DOHH2 (cell line): ENCODE measurements around the gene TDRKH.

Source experiments
- CTCF ChIP-seq: fragments of 200-600 bp; sonication (generic); IDR thresholded peaks from one replicate; pipeline ENCODE4 v1.5.1; 2014; ENCODE audit warnings: antibody characterized with exemption, mild to moderate bottlenecking, low read depth, low read length; ENCODE audit not compliant: poor library complexity, severe bottlenecking
- EZH2phosphoT487 ChIP-seq: fragments of 200-600 bp; sonication (generic); IDR thresholded peaks from 2 replicates; pipeline ENCODE4 v1.6.1; 2017; ENCODE audit warnings: borderline replicate concordance, mild to moderate bottlenecking, antibody characterized with exemption, low read length, moderate library complexity, mixed read lengths

DNA sequence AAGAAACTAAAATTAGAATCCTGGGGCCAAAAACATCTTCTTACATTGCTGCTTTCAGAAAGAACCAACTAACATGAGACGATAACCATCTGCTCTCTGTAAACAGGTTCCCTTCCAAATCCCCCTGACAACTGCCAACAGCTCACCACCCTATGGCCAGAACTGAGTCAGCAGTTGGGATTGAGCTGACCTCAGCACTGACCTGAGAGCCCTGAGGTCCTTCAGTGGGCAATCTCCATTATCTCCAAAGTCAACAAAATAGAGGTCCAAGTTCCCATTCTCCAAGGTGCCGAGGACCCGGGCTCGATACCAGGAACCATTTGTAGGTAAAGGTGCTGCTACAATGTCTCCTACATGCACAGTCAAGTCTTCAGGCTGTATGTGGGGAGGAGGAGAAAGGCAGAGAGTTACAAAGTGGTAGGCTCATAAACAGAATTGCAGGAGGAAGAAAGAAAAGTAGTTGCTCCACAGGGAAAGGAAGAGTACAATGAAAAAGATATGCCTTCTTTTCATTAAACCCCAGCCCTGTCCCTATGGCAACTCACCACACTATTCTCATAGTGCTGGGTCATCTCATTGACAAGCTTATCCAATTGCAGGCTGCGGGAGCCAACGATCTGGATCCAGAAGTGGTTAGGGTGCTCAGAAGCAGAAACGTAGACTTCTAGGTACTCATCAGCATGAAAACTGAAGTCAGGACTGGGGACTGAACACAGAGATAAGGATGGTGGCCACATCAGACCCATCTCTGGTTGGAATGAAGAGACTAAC is 14.2 kb downstream of the TDRKH start:
- TF ChIP-seq EZH2phosphoT487 (no peak), CTCF (no peak)
